ENCODE data around the gene PLEKHJ1.

The PLEKHJ1 gene

GRCh38 chr19:2195361-2195760, 40.8 kb downstream of the PLEKHJ1 start:
- no peak for DNase-seq

- DNase-seq: no peak
Measured at GRCh38 chr19:2194513-2195078, 41.5 kb downstream of the PLEKHJ1 start.

GRCh38 chr19:2193807-2194206, 42.3 kb downstream of the PLEKHJ1 start:
- no peak for DNase-seq

- no peak for DNase-seq
Measured at GRCh38 chr19:2192862-2193261, 43.3 kb downstream of the PLEKHJ1 start.

GRCh38 chr19:2191456-2192310, 44.4 kb downstream of the PLEKHJ1 start:
- DNase-seq: no peak

- no peak for DNase-seq
Measured at GRCh38 chr19:2190848-2191455, 45.2 kb downstream of the PLEKHJ1 start.

- DNase-seq: no peak
Measured at GRCh38 chr19:2189880-2190279, 46.2 kb downstream of the PLEKHJ1 start.

- DNase-seq: no peak
Measured at GRCh38 chr19:2188708-2189385, 47.3 kb downstream of the PLEKHJ1 start.

- DNase-seq: no peak
Measured at GRCh38 chr19:2187159-2187558, 49.0 kb downstream of the PLEKHJ1 start.

GRCh38 chr19:2186071-2186846, 49.9 kb downstream of the PLEKHJ1 start:
- no peak for DNase-seq

- DNase-seq: no peak
Measured at GRCh38 chr19:2185734-2186070, 50.4 kb downstream of the PLEKHJ1 start.

- DNase-seq: no peak
Measured at GRCh38 chr19:2184422-2184975, 51.6 kb downstream of the PLEKHJ1 start.
